Immature natural killer cell (primary cell): ENCODE measurements around the gene OR2H2. TPM values are rescaled to one million over a fixed set of nuclear protein-coding genes. Genes with fewer than 3 reads are reported as not detected.

Experiments used
- DNase-seq, 3 donors: peaks; one replicate each; pipeline ENCODE4 v3.0.0; 2022; ENCODE audit warnings: mixed read lengths in 1 of 3
- H3K27ac Mint-ChIP-seq, 6 donors: one replicate each; pipeline ENCODE4 v1.8.0; 2020; ENCODE audit warnings: mixed read lengths in 6 of 6, mild to moderate bottlenecking in 5 of 6, inconsistent platforms in 4 of 6, moderate library complexity in 3 of 6
- H3K27me3 Mint-ChIP-seq, 3 donors: one replicate each; pipeline ENCODE4 v1.8.0; 2020 to 2021; ENCODE audit warnings: low read depth in 3 of 3, mild to moderate bottlenecking in 3 of 3, mixed read lengths in 3 of 3, moderate library complexity in 3 of 3, inconsistent platforms in 1 of 3
- H3K36me3 Mint-ChIP-seq, 3 donors: one replicate each; pipeline ENCODE4 v1.8.0; 2020; ENCODE audit warnings: mixed read lengths in 3 of 3, inconsistent platforms in 2 of 3, mild to moderate bottlenecking in 2 of 3
- H3K4me1 Mint-ChIP-seq, 2 donors: one replicate each; pipeline ENCODE4 v1.8.0; 2020; ENCODE audit warnings: inconsistent platforms in 2 of 2, mild to moderate bottlenecking in 2 of 2, mixed read lengths in 2 of 2, moderate library complexity in 1 of 2
- H3K4me3 Mint-ChIP-seq, 5 donors: one replicate each; pipeline ENCODE4 v1.8.0; 2020; ENCODE audit warnings: mild to moderate bottlenecking in 5 of 5, mixed read lengths in 5 of 5, inconsistent platforms in 3 of 5, moderate library complexity in 3 of 5
- H3K9me3 Mint-ChIP-seq, 6 donors: one replicate each; pipeline ENCODE4 v1.8.0; 2020; ENCODE audit warnings: mild to moderate bottlenecking in 6 of 6, mixed read lengths in 6 of 6, inconsistent platforms in 4 of 6, moderate library complexity in 3 of 6
- polyA plus RNA-seq, 3 donors: library from polyadenylated mRNA; unstranded; fragments of 300-500 nt; fragmentation: Illumina TruSeq; gene quantifications; one replicate each; pipeline ENCODE4 v1.2.3, GENCODE V29; 2021

OR2H2 gene
- polyA plus RNA-seq, 3 donors from 2014 or later = not detected

- peaks cover 0 to 1% (median 0%) of the 10 kb centered on the region in 6 donors for H3K9me3 Mint-ChIP-seq
- no peak overlapping the region for H3K4me3 Mint-ChIP-seq
- DNase-seq = no peak
- H3K27ac Mint-ChIP-seq = no peak overlapping the region
- H3K36me3 Mint-ChIP-seq = peaks cover 0 to 3% (median 0%) of the 10 kb centered on the region in 3 donors
- peaks cover 4 to 6% (median 4%) of the 10 kb centered on the region in 3 donors for H3K27me3 Mint-ChIP-seq
- no peaks in the 10 kb centered on the region for H3K4me1 Mint-ChIP-seq
These were observed 17.8 kb downstream of the OR2H2 start for GRCh38 chr6:29602564-29603361.

GRCh38 chr6:29603456-29603855, 18.5 kb downstream of the OR2H2 start:
- Mint-ChIP-seq H3K4me1 (no peaks in the 10 kb centered on the region), H3K9me3 (peaks cover 0 to 1% (median 0%) of the 10 kb centered on the region in 6 donors), H3K36me3 (peaks cover 0 to 3% (median 0%) of the 10 kb centered on the region in 3 donors), H3K4me3 (no peak overlapping the region), H3K27ac (no peak overlapping the region), H3K27me3 (peaks cover 4 to 6% (median 4%) of the 10 kb centered on the region in 3 donors)
- no peak for DNase-seq

- no peak for DNase-seq
- Mint-ChIP-seq H3K27me3 (peaks cover 4 to 6% (median 4%) of the 10 kb centered on the region in 3 donors), H3K9me3 (peaks cover 0 to 1% (median 0%) of the 10 kb centered on the region in 6 donors), H3K36me3 (peaks cover 0 to 3% (median under 1%) of the 10 kb centered on the region in 3 donors), H3K4me3 (no peak overlapping the region), H3K27ac (no peak overlapping the region), H3K4me1 (no peaks in the 10 kb centered on the region)
These were observed 19.0 kb downstream of the OR2H2 start for GRCh38 chr6:29603930-29604329.

GRCh38 chr6:29608131-29608530, 23.2 kb downstream of the OR2H2 start:
- Mint-ChIP-seq H3K4me1 (no peaks in the 10 kb centered on the region), H3K9me3 (no peaks in the 10 kb centered on the region), H3K27me3 (peaks cover 4 to 6% (median 4%) of the 10 kb centered on the region in 3 donors), H3K27ac (peak overlapping the region in 1 of 6 donors; percentile 5), H3K36me3 (peaks cover 0 to 3% (median under 1%) of the 10 kb centered on the region in 3 donors), H3K4me3 (no peak overlapping the region)
- no peak for DNase-seq

- H3K27ac Mint-ChIP-seq = no peak overlapping the region
- DNase-seq = no peak
These were observed 25.6 kb downstream of the OR2H2 start for GRCh38 chr6:29610540-29610939.

GRCh38 chr6:29611426-29611825, 26.5 kb downstream of the OR2H2 start:
- DNase-seq = no peak

More at GRCh38 chr6:29610540-29610939, 25.6 kb downstream of the OR2H2 start:
- peaks cover 3 to 5% (median 3%) of the 10 kb centered on the region in 3 donors for H3K27me3 Mint-ChIP-seq
- H3K4me3 Mint-ChIP-seq = no peak overlapping the region
- no peaks in the 10 kb centered on the region for H3K9me3 Mint-ChIP-seq
- H3K4me1 Mint-ChIP-seq = no peaks in the 10 kb centered on the region
- H3K36me3 Mint-ChIP-seq = peaks cover 0 to 3% (median 0%) of the 10 kb centered on the region in 3 donors

GRCh38 chr6:29617782-29618554, 33.0 kb downstream of the OR2H2 start:
- H3K27ac Mint-ChIP-seq = no peak overlapping the region
- no peaks in the 10 kb centered on the region for H3K4me1 Mint-ChIP-seq
- no peak overlapping the region for H3K4me3 Mint-ChIP-seq
- peaks cover 0 to 1% (median 0%) of the 10 kb centered on the region in 6 donors for H3K9me3 Mint-ChIP-seq
- H3K27me3 Mint-ChIP-seq = peaks cover 0 to 10% (median 3%) of the 10 kb centered on the region in 3 donors
- DNase-seq = no peak
- H3K36me3 Mint-ChIP-seq = no peaks in the 10 kb centered on the region

More at GRCh38 chr6:29611426-29611825, 26.5 kb downstream of the OR2H2 start:
- no peaks in the 10 kb centered on the region for H3K4me1 Mint-ChIP-seq
- peaks cover 0 to 3% (median 0%) of the 10 kb centered on the region in 3 donors for H3K36me3 Mint-ChIP-seq
- H3K27me3 Mint-ChIP-seq = peaks cover 2 to 5% (median 3%) of the 10 kb centered on the region in 3 donors
- no peak overlapping the region for H3K27ac Mint-ChIP-seq
- H3K4me3 Mint-ChIP-seq = no peak overlapping the region
- H3K9me3 Mint-ChIP-seq = no peaks in the 10 kb centered on the region

- Mint-ChIP-seq H3K4me1 (no peaks in the 10 kb centered on the region), H3K27me3 (peaks cover under 1 to 11% (median 2%) of the 10 kb centered on the region in 3 donors), H3K27ac (no peak overlapping the region), H3K4me3 (no peak overlapping the region), H3K36me3 (no peaks in the 10 kb centered on the region), H3K9me3 (peaks cover 0 to 1% (median 0%) of the 10 kb centered on the region in 6 donors)
- no peak for DNase-seq
These were observed 34.7 kb downstream of the OR2H2 start for GRCh38 chr6:29619578-29620160.

GRCh38 chr6:29620630-29621029, 35.7 kb downstream of the OR2H2 start:
- Mint-ChIP-seq H3K9me3 (peaks cover 0 to 1% (median 0%) of the 10 kb centered on the region in 6 donors), H3K4me3 (no peak overlapping the region), H3K4me1 (no peaks in the 10 kb centered on the region), H3K27me3 (peaks cover 2 to 11% (median 2%) of the 10 kb centered on the region in 3 donors), H3K27ac (no peak overlapping the region), H3K36me3 (no peaks in the 10 kb centered on the region)
- no peak for DNase-seq

- H3K4me1 Mint-ChIP-seq = peaks cover 14 to 15% of the 10 kb centered on the region in 2 donors
- no peaks in the 10 kb centered on the region for H3K36me3 Mint-ChIP-seq
- H3K4me3 Mint-ChIP-seq = no peak overlapping the region
- H3K9me3 Mint-ChIP-seq = peaks cover 0 to 5% (median 0%) of the 10 kb centered on the region in 6 donors
- no peak overlapping the region for H3K27ac Mint-ChIP-seq
- H3K27me3 Mint-ChIP-seq = peaks cover 2 to 13% (median 12%) of the 10 kb centered on the region in 3 donors
- DNase-seq = no peak
These were observed 39.6 kb downstream of the OR2H2 start for GRCh38 chr6:29624520-29624961.

GRCh38 chr6:29625337-29625930, 40.5 kb downstream of the OR2H2 start:
- no peak for DNase-seq
- peaks cover 14 to 15% of the 10 kb centered on the region in 2 donors for H3K4me1 Mint-ChIP-seq
- H3K4me3 Mint-ChIP-seq = no peak overlapping the region
- peaks cover 2 to 14% (median 12%) of the 10 kb centered on the region in 3 donors for H3K27me3 Mint-ChIP-seq
- H3K9me3 Mint-ChIP-seq = peaks cover 0 to 5% (median 0%) of the 10 kb centered on the region in 6 donors
- no peaks in the 10 kb centered on the region for H3K36me3 Mint-ChIP-seq
- H3K27ac Mint-ChIP-seq = no peak overlapping the region

- peaks cover 28% of the 10 kb centered on the region in 2 donors for H3K4me1 Mint-ChIP-seq
- no peak for DNase-seq
- H3K36me3 Mint-ChIP-seq = no peaks in the 10 kb centered on the region
- H3K27ac Mint-ChIP-seq = peak overlapping the region in 3 of 6 donors; percentile 41 to 71 (median 53)
- peaks cover 10 to 27% (median 19%) of the 10 kb centered on the region in 3 donors for H3K27me3 Mint-ChIP-seq
- peak overlapping the region; percentile 57 to 80 (median 74) for H3K4me3 Mint-ChIP-seq
- H3K9me3 Mint-ChIP-seq = peaks cover 0 to 5% (median 0%) of the 10 kb centered on the region in 6 donors
These were observed 42.2 kb downstream of the OR2H2 start for GRCh38 chr6:29626948-29627754.
